GM12878 (cell line): ENCODE data around the gene ZNF57. TPM values are rescaled to one million over a fixed set of nuclear protein-coding genes. Genes with fewer than 3 reads are reported as not detected.

ENCODE experiments used
- ATAC-seq: fragments of 200-7000 bp; cut with Tn5 transposase; 3 replicates; pipeline ENCODE4 v1.9.1; 2020; ENCODE audit warnings: mild to moderate bottlenecking, moderate library complexity
- BruUV-seq: library from RNA; stranded (reverse); fragments of 400-500 nt; replicated peaks from 2 replicates; lab custom pipeline; 2021; lab: Mats Ljungman, UMichigan
- CTCF ChIA-PET: fragments of 300-600 bp; sonication (Branson Sonifier 250); formaldehyde crosslinking; extraction: SDS; loops from one replicate; lab custom pipeline; 2021; ENCODE audit warnings: inconsistent platforms; lab: Yijun Ruan, JAX
- POLR2A ChIA-PET: fragments of 350-600 bp; formaldehyde crosslinking; extraction: SDS; loops from one replicate; lab custom pipeline; 2021; ENCODE audit warnings: inconsistent platforms; lab: Charles Lee
- RAD21 ChIA-PET: fragments of 300-600 bp; sonication (Branson Sonifier 250); formaldehyde crosslinking; loops from one replicate; lab custom pipeline; 2023; ENCODE audit warnings: antibody characterized with exemption; ENCODE audit not compliant: unreplicated experiment; lab: Charles Lee
- SMC1A ChIA-PET: fragments of 300-600 bp; sonication (Branson Sonifier 250); formaldehyde crosslinking; loops from one replicate; lab custom pipeline; 2023; ENCODE audit not compliant: unreplicated experiment, uncharacterized antibody; lab: Charles Lee
- DNase-seq: peaks from one replicate; pipeline ENCODE4 v3.0.0-alpha.2; 2011; ENCODE audit warnings: low read depth, low spot score
- FAIRE-seq: peaks from 3 replicates; lab custom pipeline; 2011; peaks lifted over from hg19 to GRCh38; lab: Jason Lieb, UNC
- H2AFZ ChIP-seq: 2 replicates; pipeline ENCODE4 v1.6.0; 2011; ENCODE audit warnings: low read depth, low read length, control low read depth; ENCODE audit not compliant: control insufficient read depth
- H3K27ac ChIP-seq: 2 replicates; pipeline ENCODE4 v1.5.1; 2011; ENCODE audit warnings: control low read depth; ENCODE audit not compliant: control insufficient read depth, insufficient read depth
- H3K27me3 ChIP-seq, 2 experiments: replicated peaks in 1 of 2; 2 replicates each; pipeline versions ENCODE4 v1.6.0 to v1.6.1; 2011; ENCODE audit warnings: low read length in 1 of 2; ENCODE audit not compliant: control insufficient read depth in 2 of 2, insufficient read depth in 2 of 2
- H3K36me3 ChIP-seq, 2 experiments: 2 replicates each; pipeline ENCODE4 v1.5.1; 2011; ENCODE audit warnings: low read length in 1 of 2; ENCODE audit not compliant: control insufficient read depth in 2 of 2, insufficient read depth in 2 of 2
- H3K4me1 ChIP-seq: 2 replicates; pipeline ENCODE4 v1.6.1; 2011; ENCODE audit warnings: mild to moderate bottlenecking, low read length, moderate library complexity, mixed read lengths; ENCODE audit not compliant: control insufficient read depth, insufficient read depth
- H3K4me2 ChIP-seq: 2 replicates; pipeline ENCODE4 v1.6.0; 2011; ENCODE audit warnings: control low read depth; ENCODE audit not compliant: control insufficient read depth, insufficient read depth
- H3K4me3 ChIP-seq: fragments of 200-600 bp; sonication (generic); 2 replicates; pipeline ENCODE4 v1.5.1; 2016
- H3K79me2 ChIP-seq: 2 replicates; pipeline ENCODE4 v1.6.0; 2011; ENCODE audit warnings: low read length; ENCODE audit not compliant: control insufficient read depth, insufficient read depth
- H3K9ac ChIP-seq: 2 replicates; pipeline ENCODE4 v1.8.0; 2011; ENCODE audit warnings: low read length, control low read depth, mixed read lengths; ENCODE audit not compliant: control insufficient read depth, insufficient read depth
- H3K9me3 ChIP-seq: replicated peaks from 3 replicates; pipeline ENCODE4 v1.5.1; 2011; ENCODE audit warnings: mild to moderate bottlenecking, low read length; ENCODE audit not compliant: control insufficient read depth, insufficient read depth
- H4K20me1 ChIP-seq: 2 replicates; pipeline ENCODE4 v1.6.0; 2011; ENCODE audit not compliant: control insufficient read depth, insufficient read depth
- BHLHE40 ChIP-seq, 2 experiments: fragments of 450-650 bp in 1 of 2; IDR thresholded peaks; 2 replicates each; pipeline ENCODE4 v1.6.1; 2011 to 2017; ENCODE audit warnings: low read depth in 2 of 2, borderline replicate concordance in 1 of 2, improper control_type of control experiment in 1 of 2, low read length in 1 of 2, mild to moderate bottlenecking in 1 of 2
- CEBPZ ChIP-seq: fragments of 150-350 bp; IDR thresholded peaks from 2 replicates; pipeline ENCODE4 v1.6.1; 2016; ENCODE audit warnings: low read depth, low read length
- EZH2 ChIP-seq: IDR thresholded peaks from 2 replicates; pipeline ENCODE4 v1.6.1; 2012; ENCODE audit warnings: low read depth, mild to moderate bottlenecking, control low read depth, inconsistent platforms, low read length, borderline replicate concordance; ENCODE audit not compliant: control insufficient read depth
- KLF5 ChIP-seq: fragments of 450-650 bp; IDR thresholded peaks from 2 replicates; pipeline ENCODE4 v1.6.1; 2014; ENCODE audit warnings: mild to moderate bottlenecking; ENCODE audit not compliant: partially characterized antibody
- NFXL1 ChIP-seq: fragments of 450-650 bp; IDR thresholded peaks from 2 replicates; pipeline ENCODE4 v1.6.1; 2017; ENCODE audit warnings: antibody characterized with exemption, mild to moderate bottlenecking, borderline replicate concordance
- NR2C1 ChIP-seq: fragments of 450-650 bp; IDR thresholded peaks from 2 replicates; pipeline ENCODE4 v1.6.1; 2017; ENCODE audit warnings: antibody characterized with exemption, mild to moderate bottlenecking, moderate library complexity
- NR2F1 ChIP-seq: fragments of 450-650 bp; conservative IDR thresholded peaks from 2 replicates; pipeline ENCODE4 v1.6.1; 2017; ENCODE audit warnings: mild to moderate bottlenecking
- RCOR1 ChIP-seq: conservative IDR thresholded peaks from 2 replicates; pipeline ENCODE4 v1.6.1; 2012; ENCODE audit warnings: low read depth, low read length, improper control_type of control experiment
- RELA ChIP-seq: fragments of 450-650 bp; IDR thresholded peaks from 2 replicates; pipeline ENCODE4 v1.8.0; 2014; ENCODE audit warnings: borderline replicate concordance; ENCODE audit not compliant: partially characterized antibody
- SPI1 ChIP-seq: IDR thresholded peaks from 2 replicates; pipeline ENCODE4 v1.6.1; 2011; ENCODE audit warnings: low read depth, mild to moderate bottlenecking, low read length, moderate library complexity, borderline replicate concordance; ENCODE audit not compliant: insufficient read depth
- SREBF2 ChIP-seq: IDR thresholded peaks from 2 replicates; pipeline ENCODE4 v1.6.1; 2012; ENCODE audit warnings: mild to moderate bottlenecking, low read length
- TARDBP ChIP-seq: IDR thresholded peaks from 2 replicates; pipeline ENCODE4 v1.6.1; 2016; ENCODE audit warnings: borderline replicate concordance
- ZNF384 ChIP-seq: IDR thresholded peaks from 2 replicates; pipeline ENCODE4 v1.6.1; 2012; ENCODE audit warnings: low read depth, mild to moderate bottlenecking, low read length, improper control_type of control experiment, borderline replicate concordance
- ZZZ3 ChIP-seq: IDR thresholded peaks from 2 replicates; pipeline ENCODE4 v1.6.1; 2011; ENCODE audit warnings: low read depth; ENCODE audit not compliant: control insufficient read depth, insufficient read length
- WGBS: methylation state at CpG from one replicate; pipeline ENCODE4 v1.1.6; 2016; ENCODE audit warnings: low lambda C conversion rate; ENCODE audit not compliant: insufficient replicate concordance, insufficient coverage; ENCODE audit errors: missing lambda C conversion rate; 5-methylcytosine and 5-hydroxymethylcytosine counted together
- in situ Hi-C: fragments of 300-500 bp; cut with MboI; formaldehyde crosslinking; loops from 9 replicates; pipeline ENCODE4 v1.14.3; 2018; ENCODE audit warnings: mixed read lengths
- intact Hi-C: fragments of 100-400 bp; cut with micrococcal nuclease; formaldehyde crosslinking; loops from one replicate; pipeline ENCODE4 v1.14.2; 2022; ENCODE audit not compliant: unreplicated experiment
- polyA plus RNA-seq, 11 experiments: library from polyadenylated mRNA; depleted of rRNA in 4 of 11; unstranded in 6 of 11; stranded (reverse) in 5 of 11; fragments of >200 nt; fragmentation: Nextera tagmentation in 4 of 11; fragmentation: Illumina TruSeq in 1 of 11; extraction: Ambion mirVana in 4 of 11; extraction: Trizol in 1 of 11; gene quantifications; 1 replicate in 1 of 11; 2 replicates in 10 of 11; pipeline versions ENCODE4 v1.2.1 to v1.2.3, GENCODE V29; 2011 to 2016; ENCODE audit warnings: inconsistent platforms in 2 of 11, missing spikeins in 2 of 11, low read depth in 1 of 11
- total RNA-seq, 4 experiments: library from RNA; depleted of rRNA in 3 of 4; stranded (reverse); fragments of >200 nt in 3 of 4; fragmentation: Illumina TruSeq in 1 of 4; extraction: Trizol in 1 of 4; gene quantifications; 2 replicates each; pipeline versions ENCODE4 v1.2.1 to v1.2.3, GENCODE V29; 2013 to 2021

Gene ZNF57
- total and polyA plus RNA-seq, 10 of the 15 experiments (the other 5 are each of a cell fraction or from before 2014, with no cell fraction given), result 2.7 to 8.9 (median 5.8) TPM

DNA sequence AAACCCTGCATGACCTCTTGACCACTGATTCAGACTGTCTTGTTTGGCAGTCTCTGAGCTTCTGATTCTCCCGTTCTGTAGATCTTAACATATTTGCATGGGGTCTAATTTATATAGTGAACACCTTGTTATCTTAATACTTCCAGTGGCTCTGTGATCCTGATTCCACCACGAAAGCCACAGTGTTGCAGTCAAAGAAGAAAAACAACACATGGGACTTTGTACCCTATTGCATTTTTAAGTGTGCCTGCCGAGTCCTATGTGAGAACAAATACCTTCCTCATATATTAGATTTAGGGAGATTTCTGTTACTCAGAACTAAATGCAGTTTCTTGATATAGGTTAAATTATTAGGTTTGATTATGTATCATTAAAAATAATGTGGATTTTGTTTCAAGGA, 45.9 kb upstream of the ZNF57 start:
- CTCF ChIA-PET, result no interaction called here
- FAIRE-seq, result no peak
- intact Hi-C loops (no loop called here), in situ Hi-C loops (no loop called here)
- Histone ChIP-seq H3K4me2 (no peak overlapping the region), H3K27me3 (no peaks in the 10 kb centered on the region), H4K20me1 (no peaks in the 10 kb centered on the region), H3K4me1 (no peaks in the 10 kb centered on the region), H2AFZ (no peak overlapping the region), H3K79me2 (no peaks in the 10 kb centered on the region), H3K4me3 (no peak overlapping the region), H3K27ac (no peak overlapping the region), H3K9me3 (peaks cover 40% of the 10 kb centered on the region), H3K36me3 (peaks cover 6 to 13% of the 10 kb centered on the region in 2 experiments), H3K9ac (no peak overlapping the region)
- DNase-seq, result no peak
- POLR2A ChIA-PET, result no interaction called here
- 75% methylated on average over 3 of the region's 3 CpGs for WGBS
- TF ChIP-seq ZZZ3 (no peak), NR2F1 (no peak)
- RAD21 ChIA-PET, result interaction anchor here (1.0 kb wide), 1 partner anchor 27 kb away, joined by 3 read pairs; no protein-coding TSS in a partner anchor
- SMC1A ChIA-PET, result no interaction called here
- no TSS peak for BruUV-seq
- ATAC-seq, result no peak

- POLR2A ChIA-PET, result no interaction called here
- Histone ChIP-seq H3K9me3 (peaks cover 33% of the 10 kb centered on the region), H3K36me3 (peaks cover 6 to 10% of the 10 kb centered on the region in 2 experiments), H3K4me3 (no peak overlapping the region), H3K4me2 (no peak overlapping the region), H3K27me3 (no peaks in the 10 kb centered on the region), H3K9ac (no peak overlapping the region), H4K20me1 (no peaks in the 10 kb centered on the region), H3K79me2 (no peaks in the 10 kb centered on the region), H3K4me1 (no peaks in the 10 kb centered on the region), H2AFZ (no peak overlapping the region; the same call in 1 of the 2 replicates), H3K27ac (no peak overlapping the region)
- intact Hi-C loops, result no loop called here
- DNase-seq (peak; percentile 49), FAIRE-seq (peak; percentile 35), ATAC-seq (peak; percentile 46)
- RAD21 ChIA-PET, result no interaction called here
- WGBS, result 51% methylated on average over 5 of the region's 5 CpGs
- CTCF ChIA-PET, result interaction anchor here (0.7 kb wide), 1 partner anchor 30 kb away, joined by 3 read pairs; no protein-coding TSS in a partner anchor
- in situ Hi-C loops, result no loop called here
- SMC1A ChIA-PET, result interaction anchor here (1.0 to 1.4 kb wide), 2 partner anchors 26 to 28 kb away, joined by 3 read pairs; no protein-coding TSS in a partner anchor
- BruUV-seq, result no TSS peak
- peak in 1 of 2 experiments; percentile 40; a peak in 1 of 4 replicates for TF ChIP-seq BHLHE40 (IDR thresholded peaks at IDR 0.05; ENCODE audit: borderline replicate concordance in 1 of 2, low read depth in 2 of 2, low read length in 1 of 2)
- TF ChIP-seq KLF5, result no peak
- TF ChIP-seq ZNF384, result no peak
- TF ChIP-seq RCOR1, result no peak
- TF ChIP-seq CEBPZ, result no peak
- TF ChIP-seq NR2C1, result no peak
- TF ChIP-seq NFXL1, result no peak
- no peak for TF ChIP-seq EZH2
- no peak for TF ChIP-seq TARDBP
- TF ChIP-seq RELA, result no peak
- no peak for TF ChIP-seq SPI1
- TF ChIP-seq SREBF2, result no peak
- no peak for TF ChIP-seq NR2F1
These were observed 44.2 kb upstream of the ZNF57 start for GRCh38 chr19:2856457-2857050.
